Activated CD8-positive, alpha-beta memory T cell treated with anti-CD3 and anti-CD28 coated beads for 24 hours (primary cell): ENCODE results near the gene SERPINA1.
A peak's percentile ranks its signal among the peaks of the same experiment; 100 is the strongest.

Experiments
- DNase-seq: peaks from one replicate; pipeline ENCODE4 v3.0.0-alpha.2; 2020

Gene SERPINA1

DNA sequence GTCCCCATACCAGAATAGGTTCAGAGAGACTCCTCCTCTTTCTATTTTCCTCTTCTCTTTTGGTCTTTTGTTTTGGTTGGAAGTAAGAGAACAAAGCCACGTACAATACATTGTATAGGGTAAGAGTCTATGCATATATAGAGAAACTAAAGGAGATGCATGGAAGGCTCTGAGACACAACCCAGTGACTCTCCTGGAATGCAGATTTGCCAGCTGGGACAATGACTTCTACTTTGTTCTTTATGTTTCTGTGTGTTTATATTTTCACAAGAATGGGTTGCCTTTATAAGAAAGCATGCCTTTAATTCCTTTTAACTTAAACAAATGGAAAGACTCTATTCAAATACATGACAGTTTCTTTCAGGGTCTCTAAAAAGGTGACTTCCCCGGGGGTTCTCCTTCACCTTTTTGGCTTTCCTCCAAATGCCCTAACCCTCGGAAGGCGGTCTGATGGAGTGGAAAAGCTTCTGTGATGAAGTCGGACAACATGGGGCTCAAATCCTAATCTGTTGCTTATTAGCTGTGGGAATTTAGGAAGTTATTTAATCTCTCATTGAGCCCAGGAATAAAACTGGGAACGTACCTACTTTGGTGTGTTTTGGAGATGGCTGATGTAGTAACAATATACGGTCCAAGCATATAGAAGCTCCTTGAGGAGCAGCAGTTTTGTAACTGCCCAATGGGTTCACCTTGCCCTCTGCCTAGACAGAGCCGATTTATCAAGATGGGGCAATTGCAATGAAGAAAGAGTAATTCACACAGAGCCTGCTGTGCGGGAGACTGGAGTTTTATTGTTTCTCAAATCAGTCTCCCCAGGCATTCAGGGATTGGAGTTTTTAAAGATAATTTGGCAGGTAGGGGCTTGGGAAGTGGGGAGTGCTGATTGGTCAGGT lies 9.1 kb upstream of the SERPINA1 start:
- no peak for DNase-seq

DNA sequence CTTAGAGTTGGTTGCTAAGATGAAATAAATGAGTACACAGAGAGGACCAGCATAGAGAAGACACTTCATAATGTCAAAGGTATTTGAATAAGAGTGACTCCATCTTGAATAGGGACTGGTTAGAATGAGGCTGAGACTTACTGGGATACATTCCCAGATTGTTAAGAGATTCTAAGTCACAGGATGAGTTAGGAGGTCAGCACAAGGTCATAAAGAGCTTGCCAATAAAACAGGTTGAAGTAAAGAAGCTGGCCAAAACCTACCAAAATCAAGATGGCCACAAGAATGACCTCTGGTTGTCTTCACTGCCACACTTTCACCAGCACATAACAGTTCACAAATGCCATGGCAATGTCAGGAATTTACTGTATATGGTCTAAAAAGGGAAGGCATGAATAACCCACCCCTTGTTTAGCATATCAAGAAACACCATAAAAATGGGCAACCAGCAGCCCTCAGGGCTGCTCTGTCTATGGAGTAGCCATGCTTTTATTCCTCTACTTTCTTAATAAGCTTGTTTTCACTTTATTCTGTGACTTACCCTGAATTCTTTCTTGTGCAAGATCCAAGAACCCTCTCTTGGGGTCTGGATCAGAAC lies 8.3 kb upstream of the SERPINA1 start:
- DNase-seq, result no peak

DNA sequence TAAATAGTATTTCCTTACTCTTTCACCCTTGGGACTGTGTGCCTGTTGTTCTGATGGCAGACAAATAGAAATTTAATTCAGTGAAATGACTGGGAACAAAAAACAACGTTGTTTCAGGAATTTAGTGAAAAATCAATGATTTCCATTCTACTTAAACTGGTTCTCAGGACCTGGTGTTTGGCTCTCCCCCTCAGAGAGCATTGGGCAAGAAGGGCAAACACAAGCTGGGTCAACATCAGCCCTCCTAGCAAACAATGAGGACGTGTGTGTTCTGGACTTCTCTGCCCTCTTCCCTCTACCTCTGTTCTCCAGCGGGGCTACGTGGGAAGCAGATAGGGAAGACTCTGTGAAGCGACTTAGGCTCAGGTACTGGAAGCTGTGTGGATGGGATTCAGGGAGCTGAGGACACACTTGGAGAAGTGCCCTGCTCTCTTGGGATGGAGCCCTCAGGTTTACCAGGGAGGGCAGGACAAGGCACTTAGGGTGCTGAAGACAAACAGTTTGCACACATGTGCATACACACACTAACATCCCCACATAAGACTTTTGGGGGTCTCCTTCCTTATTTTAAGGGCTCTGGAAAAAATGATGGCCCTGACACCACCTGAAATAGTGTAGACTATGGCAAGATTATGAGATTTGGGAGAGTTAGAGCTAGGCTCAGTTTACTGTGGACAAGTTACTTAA lies 7.6 kb upstream of the SERPINA1 start:
- DNase-seq, result no peak

GRCh38 chr14:94395282-94395887 lies 7.0 kb upstream of the SERPINA1 start:
- DNase-seq, result no peak

DNA sequence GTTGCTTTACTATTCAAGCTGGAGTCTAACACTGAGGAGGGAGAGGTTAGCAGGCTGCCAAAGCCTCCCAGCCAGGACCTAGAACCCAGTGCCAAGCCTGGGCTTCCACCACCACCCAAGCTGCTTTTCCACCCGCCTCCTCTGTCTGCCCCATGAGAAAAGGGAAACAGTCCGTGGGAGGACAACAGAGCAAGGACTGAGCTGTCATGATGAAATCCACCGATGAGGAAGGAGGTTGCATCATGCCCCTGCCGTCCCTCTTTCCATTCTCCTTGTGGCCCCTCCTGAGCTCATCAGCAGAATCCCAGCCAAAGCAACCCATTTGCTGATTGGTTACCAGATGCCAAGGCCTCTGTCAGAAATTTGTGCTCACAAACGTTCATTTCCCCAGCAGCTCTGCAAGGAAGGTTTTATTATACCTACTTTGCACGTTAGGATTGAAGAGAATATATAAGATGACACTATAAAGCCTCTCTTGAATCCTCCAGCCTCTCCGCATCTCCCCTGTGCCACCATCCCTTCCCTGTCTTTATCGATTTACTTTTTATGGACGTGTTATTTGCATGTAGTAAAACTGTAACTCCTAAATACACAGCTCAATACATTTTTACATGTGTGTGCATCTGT lies 6.3 kb upstream of the SERPINA1 start:
- no peak for DNase-seq

GRCh38 chr14:94394025-94394493 lies 5.7 kb upstream of the SERPINA1 start:
- no peak for DNase-seq

- no peak for DNase-seq
Observed at GRCh38 chr14:94393474-94393873, 5.1 kb upstream of the SERPINA1 start.

- no peak for DNase-seq
Observed at GRCh38 chr14:94392510-94392935, 4.1 kb upstream of the SERPINA1 start.

DNA sequence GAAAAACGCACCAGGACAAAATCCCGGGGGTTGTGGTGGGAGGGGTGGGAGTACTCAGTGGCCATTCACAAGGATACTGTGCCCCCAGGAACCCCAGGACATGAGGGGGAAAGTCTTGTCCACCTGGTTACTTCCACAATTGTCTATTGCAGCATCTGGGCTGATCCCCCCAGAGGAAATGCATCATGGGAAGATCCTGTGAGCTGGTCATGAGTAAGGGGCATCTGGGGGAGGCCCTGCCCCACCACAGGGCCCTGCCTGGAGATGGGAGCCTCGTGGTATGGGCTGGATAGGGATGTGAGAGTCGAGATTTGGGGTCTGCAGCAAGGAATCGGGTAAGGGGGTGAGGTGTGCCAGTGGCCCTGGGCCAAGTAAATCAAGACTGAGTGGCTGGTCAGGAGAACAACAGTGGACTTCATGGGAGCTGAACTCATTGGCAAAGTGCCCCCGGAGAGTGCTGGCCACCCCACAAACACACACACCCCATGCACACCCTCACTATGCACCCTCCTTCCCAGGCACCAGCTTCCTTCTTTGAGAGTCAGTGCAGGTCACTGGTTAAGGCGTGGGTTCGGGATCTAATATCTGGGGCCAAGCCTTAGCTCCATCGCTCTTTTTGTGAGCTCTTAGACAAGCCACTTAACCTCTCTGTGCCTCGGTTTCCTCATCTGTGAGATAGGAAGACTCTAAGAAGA lies 3.0 kb upstream of the SERPINA1 start:
- no peak for DNase-seq

GRCh38 chr14:94390372-94391086 lies 2.1 kb upstream of the SERPINA1 start:
- no peak for DNase-seq

DNA sequence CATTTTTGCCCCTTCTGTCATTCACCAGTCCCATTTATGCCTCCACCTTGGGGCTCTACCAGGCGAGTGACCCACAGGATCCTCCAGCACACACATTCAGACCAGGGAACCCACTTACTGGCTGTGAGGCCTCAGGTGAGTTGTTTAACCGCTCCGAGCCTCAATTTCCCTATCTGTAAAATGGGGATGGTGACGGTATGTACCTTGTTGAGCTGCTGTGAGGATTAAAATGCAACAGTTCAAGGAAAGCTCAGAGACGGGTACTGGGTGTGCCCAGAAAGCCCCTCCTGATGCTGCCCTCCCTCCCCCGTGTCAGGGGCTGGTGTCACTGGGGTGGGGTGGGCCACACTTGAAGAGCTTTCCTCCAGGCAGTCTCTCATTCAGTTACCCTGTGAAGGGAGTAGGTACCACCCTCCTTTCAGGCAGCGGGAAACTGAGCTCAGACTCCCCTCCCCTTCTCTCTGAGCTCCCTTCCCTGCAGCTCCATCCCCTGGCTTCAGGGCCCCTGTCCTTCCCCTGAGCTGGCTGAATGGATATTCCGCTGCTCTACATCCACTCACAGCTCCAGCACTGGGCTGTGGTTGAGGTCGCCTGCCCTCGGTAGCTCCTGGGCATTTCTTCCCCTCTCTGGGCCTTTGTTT lies 1.4 kb upstream of the SERPINA1 start:
- DNase-seq, result no peak

- no peak for DNase-seq
Observed at GRCh38 chr14:94389104-94389469, 685 bp upstream of the SERPINA1 start.

DNA sequence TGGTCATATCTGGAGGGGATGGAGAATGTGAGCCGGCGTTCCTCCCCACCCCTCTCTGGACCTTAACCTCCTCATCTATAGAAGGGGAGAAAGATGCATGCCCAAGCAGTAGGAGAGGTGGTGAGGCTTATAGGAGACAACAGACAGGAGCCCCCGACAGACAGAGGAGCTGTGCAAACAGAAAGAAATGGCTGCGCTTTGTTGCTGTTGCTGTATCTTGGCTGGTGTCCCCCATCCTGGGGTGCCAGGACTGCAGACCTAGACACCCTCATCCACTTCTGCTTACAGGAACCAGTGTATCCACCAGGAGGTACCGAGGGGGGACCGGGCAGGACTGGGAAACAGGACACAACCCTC lies 397 bp downstream of the SERPINA1 start:
- no peak for DNase-seq

DNA sequence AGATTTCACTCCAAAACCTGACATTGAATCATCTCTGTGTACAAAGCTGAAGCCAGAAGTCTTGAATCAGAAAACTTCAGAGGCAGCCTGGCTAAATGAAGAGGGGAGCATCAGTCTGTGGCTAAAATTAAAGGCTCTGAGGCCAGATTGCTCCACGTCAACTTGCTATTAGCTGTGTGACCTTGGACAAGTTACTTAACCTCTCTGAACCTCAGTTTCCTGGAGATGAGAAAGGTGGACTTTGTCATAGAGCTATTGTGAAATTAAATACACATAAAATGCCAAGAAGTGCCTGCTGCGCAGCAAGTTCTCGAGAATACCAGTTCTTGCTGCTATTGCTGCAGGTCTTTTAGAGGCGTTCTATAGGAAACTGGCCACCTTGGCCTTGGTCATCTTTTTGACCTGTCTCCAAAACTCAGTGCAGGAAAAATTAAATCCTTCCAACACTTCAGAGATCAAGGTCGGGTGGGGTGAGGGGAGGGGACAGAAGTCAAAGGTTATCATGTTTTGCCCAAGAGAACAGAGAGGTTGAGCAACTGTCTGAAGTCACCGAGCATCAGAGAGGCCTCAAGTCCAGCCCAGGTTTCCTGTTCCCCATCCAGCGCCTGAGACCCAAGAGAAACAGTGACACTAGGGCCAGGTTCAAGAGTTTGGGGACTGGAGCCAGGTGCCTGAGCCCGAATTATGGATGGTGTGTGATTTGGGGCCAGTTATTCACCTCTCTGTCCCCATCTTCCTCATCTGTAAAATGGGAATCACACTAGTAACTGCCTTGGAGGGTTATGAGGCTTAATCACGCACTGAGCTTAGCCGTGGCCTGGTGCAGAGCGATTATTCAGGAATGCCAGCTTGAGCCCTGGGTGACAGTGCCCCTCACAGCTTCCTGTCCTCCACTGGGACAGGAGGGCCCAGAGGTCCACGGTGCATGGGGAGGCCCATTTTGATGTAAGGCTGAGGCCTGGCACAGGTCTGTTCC lies 1.1 kb downstream of the SERPINA1 start:
- DNase-seq, result no peak

GRCh38 chr14:94386085-94387031 lies 2.0 kb downstream of the SERPINA1 start:
- DNase-seq, result no peak

- no peak for DNase-seq
Observed at GRCh38 chr14:94385553-94386057, 2.8 kb downstream of the SERPINA1 start.

DNA sequence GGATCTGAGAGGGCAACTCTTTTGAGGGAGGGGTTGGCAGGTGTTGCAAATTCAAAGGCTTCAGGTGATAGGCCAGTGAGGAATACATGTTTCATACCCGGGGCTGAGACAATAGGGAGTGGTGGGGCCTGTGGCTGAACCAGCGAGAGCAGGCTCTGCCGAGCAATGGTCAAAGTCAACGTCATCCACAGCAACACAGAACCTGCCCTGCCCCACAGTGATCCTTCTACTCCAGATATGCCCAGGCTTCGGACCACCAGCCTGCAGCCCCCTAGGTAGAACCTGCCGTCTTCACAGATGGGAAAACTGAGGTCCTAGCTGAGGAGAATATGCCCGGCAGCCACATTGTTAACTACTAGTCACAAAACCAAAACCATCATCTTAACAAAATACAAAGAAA lies 4.1 kb downstream of the SERPINA1 start:
- DNase-seq, result no peak

GRCh38 chr14:94383777-94384176 lies 4.6 kb downstream of the SERPINA1 start:
- peak; percentile 33 for DNase-seq
